Measurements from ENCODE around the gene CACNB1.

The CACNB1 gene

GRCh38 chr17:39175695-39176093 lies 21.8 kb downstream of the CACNB1 start:
- H3K9me3 ChIP-seq: no peaks in the 10 kb centered on the region
- peaks cover 4 to 5% of the 10 kb centered on the region in 2 experiments for H3K4me1 ChIP-seq (ENCODE audit: control insufficient read depth in 1 of 2, insufficient read depth in 1 of 2, low read depth in 1 of 2, low read length in 1 of 2)
- H3K27ac ChIP-seq: no peak overlapping the region
- TF ChIP-seq CTCF (IDR thresholded peaks at IDR 0.05): no peak
- peaks cover 13% of the 10 kb centered on the region for H3K27me3 ChIP-seq
- H3K36me3 ChIP-seq: no peaks in the 10 kb centered on the region
- H3K4me3 ChIP-seq (ENCODE audit: low read depth in 1 of 2, low read length in 1 of 2): no peak overlapping the region

GRCh38 chr17:39174920-39175694 lies 22.4 kb downstream of the CACNB1 start:
- no peak overlapping the region for H3K4me3 ChIP-seq (ENCODE audit: low read depth in 1 of 2, low read length in 1 of 2)
- peak; percentile 62 for TF ChIP-seq CTCF (IDR thresholded peaks at IDR 0.05)
- H3K36me3 ChIP-seq: no peaks in the 10 kb centered on the region
- H3K9me3 ChIP-seq: no peaks in the 10 kb centered on the region
- H3K27ac ChIP-seq: no peak overlapping the region
- H3K4me1 ChIP-seq (ENCODE audit: control insufficient read depth in 1 of 2, insufficient read depth in 1 of 2, low read depth in 1 of 2, low read length in 1 of 2): peaks cover 4 to 5% of the 10 kb centered on the region in 2 experiments
- peaks cover 15% of the 10 kb centered on the region for H3K27me3 ChIP-seq

- no peak for TF ChIP-seq CTCF (IDR thresholded peaks at IDR 0.05)
- Histone ChIP-seq H3K36me3 (no peaks in the 10 kb centered on the region), H3K4me1 (ENCODE audit: control insufficient read depth in 1 of 2, insufficient read depth in 1 of 2, low read depth in 1 of 2, low read length in 1 of 2) (peaks cover 4 to 5% of the 10 kb centered on the region in 2 experiments), H3K4me3 (ENCODE audit: low read depth in 1 of 2, low read length in 1 of 2) (no peak overlapping the region), H3K27me3 (peaks cover 27% of the 10 kb centered on the region), H3K9me3 (no peaks in the 10 kb centered on the region), H3K27ac (no peak overlapping the region)
Observed at GRCh38 chr17:39173526-39174274, 23.8 kb downstream of the CACNB1 start.

- Histone ChIP-seq H3K36me3 (no peaks in the 10 kb centered on the region), H3K4me3 (ENCODE audit: low read depth in 1 of 2, low read length in 1 of 2) (no peak overlapping the region), H3K4me1 (ENCODE audit: control insufficient read depth in 1 of 2, insufficient read depth in 1 of 2, low read depth in 1 of 2, low read length in 1 of 2) (peaks cover 4 to 5% of the 10 kb centered on the region in 2 experiments), H3K9me3 (no peaks in the 10 kb centered on the region), H3K27ac (no peak overlapping the region), H3K27me3 (peaks cover 27% of the 10 kb centered on the region)
- no peak for TF ChIP-seq CTCF (IDR thresholded peaks at IDR 0.05)
Observed at GRCh38 chr17:39173080-39173479, 24.4 kb downstream of the CACNB1 start.

GRCh38 chr17:39171933-39172332 lies 25.5 kb downstream of the CACNB1 start:
- no peak overlapping the region for H3K4me3 ChIP-seq (ENCODE audit: low read depth in 1 of 2, low read length in 1 of 2)
- H3K9me3 ChIP-seq: no peaks in the 10 kb centered on the region
- no peaks in the 10 kb centered on the region for H3K36me3 ChIP-seq
- H3K27me3 ChIP-seq: peaks cover 34% of the 10 kb centered on the region
- no peak overlapping the region for H3K27ac ChIP-seq
- peaks cover 4 to 11% of the 10 kb centered on the region in 2 experiments for H3K4me1 ChIP-seq (ENCODE audit: control insufficient read depth in 1 of 2, insufficient read depth in 1 of 2, low read depth in 1 of 2, low read length in 1 of 2)
- no peak for TF ChIP-seq CTCF (IDR thresholded peaks at IDR 0.05)
